Measurements from ENCODE around the gene MRPS27.

MRPS27 gene

DNA sequence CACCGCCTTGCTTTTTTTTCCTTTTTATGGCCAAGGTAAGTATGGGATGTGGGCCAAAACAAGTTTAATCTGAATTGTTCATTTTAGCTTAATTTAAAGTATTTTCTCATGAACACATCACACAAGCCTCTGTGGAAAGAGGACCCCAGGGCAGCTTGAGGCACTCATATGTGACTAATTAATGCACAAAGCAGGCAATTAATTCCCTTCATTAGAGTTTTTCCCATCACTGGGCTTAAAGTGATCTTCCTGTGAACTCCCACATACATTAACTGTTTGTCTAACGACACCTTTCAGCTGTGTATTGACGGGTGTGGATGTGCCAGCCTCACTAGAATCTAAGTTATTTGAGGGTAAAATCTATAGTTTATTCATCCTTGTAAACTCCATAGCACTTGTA lies 103.3 kb downstream of the MRPS27 start:
- Histone ChIP-seq H3K4me1 (ENCODE audit: low read depth, poor library complexity, severe bottlenecking) (peaks cover 16% of the 10 kb centered on the region), H3K36me3 (ENCODE audit: insufficient read depth) (peaks cover 13% of the 10 kb centered on the region; the same call in 1 of the 2 replicates), H3K79me2 (ENCODE audit: insufficient read depth, low read depth) (no peaks in the 10 kb centered on the region), H4K20me1 (ENCODE audit: insufficient read depth) (peaks cover 5% of the 10 kb centered on the region; the same call in 1 of the 2 replicates), H2AFZ (ENCODE audit: low read depth) (no peak overlapping the region), H3K9ac (no peak overlapping the region), H3K4me2 (no peak overlapping the region), H3K4me3 (IDR thresholded peaks at IDR 0.05; ENCODE audit: insufficient read depth, low read depth, low read length) (no peak overlapping the region), H3K27me3 (ENCODE audit: insufficient read depth, low read depth) (no peaks in the 10 kb centered on the region), H3K27ac (no peak overlapping the region)
- TF ChIP-seq, protein P1, sequence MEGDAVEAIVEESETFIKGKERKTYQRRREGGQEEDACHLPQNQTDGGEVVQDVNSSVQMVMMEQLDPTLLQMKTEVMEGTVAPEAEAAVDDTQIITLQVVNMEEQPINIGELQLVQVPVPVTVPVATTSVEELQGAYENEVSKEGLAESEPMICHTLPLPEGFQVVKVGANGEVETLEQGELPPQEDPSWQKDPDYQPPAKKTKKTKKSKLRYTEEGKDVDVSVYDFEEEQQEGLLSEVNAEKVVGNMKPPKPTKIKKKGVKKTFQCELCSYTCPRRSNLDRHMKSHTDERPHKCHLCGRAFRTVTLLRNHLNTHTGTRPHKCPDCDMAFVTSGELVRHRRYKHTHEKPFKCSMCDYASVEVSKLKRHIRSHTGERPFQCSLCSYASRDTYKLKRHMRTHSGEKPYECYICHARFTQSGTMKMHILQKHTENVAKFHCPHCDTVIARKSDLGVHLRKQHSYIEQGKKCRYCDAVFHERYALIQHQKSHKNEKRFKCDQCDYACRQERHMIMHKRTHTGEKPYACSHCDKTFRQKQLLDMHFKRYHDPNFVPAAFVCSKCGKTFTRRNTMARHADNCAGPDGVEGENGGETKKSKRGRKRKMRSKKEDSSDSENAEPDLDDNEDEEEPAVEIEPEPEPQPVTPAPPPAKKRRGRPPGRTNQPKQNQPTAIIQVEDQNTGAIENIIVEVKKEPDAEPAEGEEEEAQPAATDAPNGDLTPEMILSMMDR (conservative IDR thresholded peaks at IDR 0.05; ENCODE audit: low read depth, low read length): no peak

DNA sequence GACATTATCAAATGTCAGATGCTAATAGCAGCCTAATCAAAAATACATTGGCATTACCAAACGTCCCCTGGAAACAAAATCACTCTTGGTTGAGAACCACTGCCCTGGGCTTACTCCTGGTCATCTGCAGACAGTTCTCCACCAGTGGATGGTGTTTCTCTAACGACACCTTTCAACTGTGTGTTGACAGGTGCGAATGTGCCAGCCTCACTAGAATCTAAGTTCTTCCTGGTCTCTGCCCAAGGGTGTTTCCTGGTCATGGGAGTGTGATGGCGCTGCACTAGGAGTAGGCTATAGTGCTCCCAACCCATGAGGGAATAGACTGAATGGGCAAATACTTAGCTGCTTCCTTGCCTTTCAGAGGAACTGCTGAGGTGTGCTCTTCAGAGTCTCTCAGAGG lies 105.9 kb downstream of the MRPS27 start:
- Histone ChIP-seq H3K4me1 (ENCODE audit: low read depth, poor library complexity, severe bottlenecking) (no peaks in the 10 kb centered on the region), H3K36me3 (ENCODE audit: insufficient read depth) (peaks cover 3% of the 10 kb centered on the region; the same call in 1 of the 2 replicates), H3K4me3 (IDR thresholded peaks at IDR 0.05; ENCODE audit: insufficient read depth, low read depth, low read length) (no peak overlapping the region), H3K79me2 (ENCODE audit: insufficient read depth, low read depth) (no peaks in the 10 kb centered on the region), H3K4me2 (no peak overlapping the region), H3K9ac (no peak overlapping the region), H4K20me1 (ENCODE audit: insufficient read depth) (no peaks in the 10 kb centered on the region), H2AFZ (ENCODE audit: low read depth) (no peak overlapping the region), H3K27me3 (ENCODE audit: insufficient read depth, low read depth) (no peaks in the 10 kb centered on the region), H3K27ac (no peak overlapping the region)
- TF ChIP-seq, protein P1 (conservative IDR thresholded peaks at IDR 0.05; ENCODE audit: low read depth, low read length): no peak

DNA sequence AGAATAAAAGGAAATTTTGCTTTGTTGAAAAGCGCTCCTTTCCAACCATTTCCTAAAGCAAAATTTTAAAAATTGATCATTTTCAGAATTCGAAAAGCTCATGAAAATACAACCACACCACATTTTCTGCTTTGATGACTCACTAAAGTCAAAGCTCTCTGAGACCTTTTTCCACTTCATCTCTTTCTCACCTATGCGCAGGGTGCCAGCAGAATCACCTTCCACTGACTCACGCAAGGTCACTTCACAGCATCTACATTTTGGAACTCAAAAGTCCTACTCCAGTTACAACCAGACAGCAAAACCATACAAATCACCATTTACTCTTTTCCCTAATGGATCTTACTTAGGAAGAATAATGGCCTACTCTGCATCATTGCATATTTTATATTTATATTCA lies 106.6 kb downstream of the MRPS27 start:
- no peaks in the 10 kb centered on the region for H3K4me1 ChIP-seq (ENCODE audit: low read depth, poor library complexity, severe bottlenecking)
- TF ChIP-seq, protein P1 (conservative IDR thresholded peaks at IDR 0.05; ENCODE audit: low read depth, low read length): no peak
- no peak overlapping the region for H2AFZ ChIP-seq (ENCODE audit: low read depth)
- no peaks in the 10 kb centered on the region for H4K20me1 ChIP-seq (ENCODE audit: insufficient read depth)
- no peaks in the 10 kb centered on the region for H3K27me3 ChIP-seq (ENCODE audit: insufficient read depth, low read depth)
- H3K79me2 ChIP-seq (ENCODE audit: insufficient read depth, low read depth): no peaks in the 10 kb centered on the region
- no peak overlapping the region for H3K4me3 ChIP-seq (IDR thresholded peaks at IDR 0.05; ENCODE audit: insufficient read depth, low read depth, low read length)
- H3K9ac ChIP-seq: no peak overlapping the region
- H3K4me2 ChIP-seq: no peak overlapping the region
- H3K27ac ChIP-seq: no peak overlapping the region
- peaks cover 3% of the 10 kb centered on the region; the same call in 1 of the 2 replicates for H3K36me3 ChIP-seq (ENCODE audit: insufficient read depth)

DNA sequence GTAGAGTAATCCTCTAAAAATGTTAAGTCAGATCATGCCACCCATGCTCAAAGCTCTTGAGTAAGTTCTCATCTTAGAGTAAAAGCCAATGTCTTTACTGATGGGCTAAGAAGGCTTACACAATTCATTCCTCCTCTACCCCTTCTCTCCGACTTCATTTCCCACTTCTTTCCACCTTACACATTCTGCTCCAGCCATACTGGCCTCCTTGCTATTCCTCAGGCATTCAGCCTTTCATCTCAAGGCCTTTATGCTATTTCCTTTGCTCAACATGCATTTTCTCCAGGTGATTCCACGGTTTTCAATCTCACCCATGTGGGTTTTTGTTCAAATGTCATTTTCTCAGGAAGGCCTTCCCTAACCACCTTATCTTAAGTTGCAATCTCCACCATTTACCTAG lies 107.9 kb downstream of the MRPS27 start:
- no peak overlapping the region for H3K4me3 ChIP-seq (IDR thresholded peaks at IDR 0.05; ENCODE audit: insufficient read depth, low read depth, low read length)
- no peaks in the 10 kb centered on the region for H3K27me3 ChIP-seq (ENCODE audit: insufficient read depth, low read depth)
- no peak overlapping the region for H3K27ac ChIP-seq
- TF ChIP-seq, protein P1 (conservative IDR thresholded peaks at IDR 0.05; ENCODE audit: low read depth, low read length): no peak
- no peak overlapping the region for H2AFZ ChIP-seq (ENCODE audit: low read depth)
- H3K9ac ChIP-seq: no peak overlapping the region
- no peaks in the 10 kb centered on the region for H3K4me1 ChIP-seq (ENCODE audit: low read depth, poor library complexity, severe bottlenecking)
- H3K4me2 ChIP-seq: no peak overlapping the region
- H4K20me1 ChIP-seq (ENCODE audit: insufficient read depth): no peaks in the 10 kb centered on the region
- H3K36me3 ChIP-seq (ENCODE audit: insufficient read depth): no peaks in the 10 kb centered on the region
- H3K79me2 ChIP-seq (ENCODE audit: insufficient read depth, low read depth): no peaks in the 10 kb centered on the region
